ACHN (cell line): Measurements from ENCODE around the gene LARP4.
"Not testable (repeated sequence)": the region's sequence is repeated elsewhere in the genome, so short reads cannot be mapped to it uniquely, and the experiment has no call there.

Experiments
- DNase-seq: peaks from one replicate; pipeline ENCODE4 v3.0.0-alpha.2; 2015
- in situ Hi-C: cut with HindIII; loops from 2 replicates; pipeline ENCODE4 v1.10.0; 2017; ENCODE audit warnings: low sequenced_read_pairs, low pct_ligation_motif_present, low pct_unique_long_range_greater_than_20kb

LARP4 gene

DNA sequence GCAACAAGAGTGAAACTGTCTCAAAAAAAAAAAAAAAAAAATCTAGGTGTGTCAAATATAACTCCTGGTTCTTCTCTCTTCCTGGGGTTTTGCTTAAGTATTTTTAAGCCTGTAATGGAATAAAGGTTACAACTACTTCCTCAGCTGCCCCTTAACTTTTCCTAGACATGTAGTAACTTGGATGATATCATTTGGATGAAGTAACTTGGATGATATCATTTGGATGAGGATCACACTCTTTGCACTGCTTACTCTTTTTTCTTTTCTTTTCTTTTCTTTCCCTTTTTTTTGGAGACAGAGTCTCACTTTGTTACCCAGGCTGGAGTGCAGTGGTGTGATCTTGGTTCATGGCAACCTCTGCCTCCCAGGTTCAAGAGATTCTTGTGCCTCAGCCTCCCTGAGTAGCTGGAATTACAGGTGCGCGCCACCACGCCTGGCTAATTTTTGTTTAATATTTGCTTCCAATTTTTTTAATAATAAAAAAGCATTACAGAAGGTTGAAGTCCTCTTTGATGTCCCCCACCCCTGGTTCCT lies 3.5 kb upstream of the LARP4 start:
- in situ Hi-C loops: no loop called here
- DNase-seq: no peak

DNA sequence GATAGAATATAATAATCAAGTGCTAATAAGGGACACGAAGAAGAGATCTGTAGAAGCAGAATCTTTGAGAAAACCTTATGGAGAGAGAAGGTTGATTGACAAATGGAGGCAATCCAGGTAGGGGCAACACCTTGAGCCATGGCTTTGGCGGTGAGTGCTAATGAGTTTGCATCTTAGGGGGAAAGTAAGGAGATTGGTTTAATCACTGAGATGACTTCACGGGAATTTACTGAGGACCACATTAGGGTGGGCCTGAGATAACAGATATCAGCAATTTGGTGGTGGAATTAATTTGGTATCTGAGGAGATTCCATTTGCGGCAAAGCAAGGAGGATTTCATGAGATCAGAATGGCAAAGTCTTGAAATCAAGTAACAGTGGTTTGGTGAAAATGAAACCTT lies 1.8 kb upstream of the LARP4 start:
- no peak for DNase-seq
- in situ Hi-C loops: no loop called here

DNA sequence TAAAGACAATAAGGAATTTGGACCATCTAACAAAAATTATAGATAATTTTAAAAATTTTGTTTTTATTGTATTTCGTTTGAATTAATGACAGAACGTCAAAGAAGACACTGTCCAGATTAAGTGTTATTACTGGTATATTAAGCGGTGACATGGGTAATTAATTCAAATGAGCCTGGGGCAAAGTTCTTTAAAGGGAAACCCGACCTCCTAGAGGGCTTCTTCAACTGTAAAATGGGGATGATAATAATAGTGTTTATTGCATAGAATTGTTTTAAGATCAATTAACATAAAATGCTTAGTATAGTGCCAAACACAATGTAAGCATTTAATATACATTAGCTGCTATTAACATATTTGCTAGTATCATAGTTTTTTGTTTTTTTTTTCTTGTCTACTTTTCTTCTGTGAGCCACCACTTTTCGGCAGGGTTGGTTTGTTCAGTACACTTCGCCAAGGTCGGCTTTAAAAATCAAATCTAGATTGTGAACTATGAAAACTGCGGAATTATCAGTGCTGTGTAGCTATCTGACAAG lies 514 bp upstream of the LARP4 start:
- in situ Hi-C loops: no loop called here
- DNase-seq: no peak

DNA sequence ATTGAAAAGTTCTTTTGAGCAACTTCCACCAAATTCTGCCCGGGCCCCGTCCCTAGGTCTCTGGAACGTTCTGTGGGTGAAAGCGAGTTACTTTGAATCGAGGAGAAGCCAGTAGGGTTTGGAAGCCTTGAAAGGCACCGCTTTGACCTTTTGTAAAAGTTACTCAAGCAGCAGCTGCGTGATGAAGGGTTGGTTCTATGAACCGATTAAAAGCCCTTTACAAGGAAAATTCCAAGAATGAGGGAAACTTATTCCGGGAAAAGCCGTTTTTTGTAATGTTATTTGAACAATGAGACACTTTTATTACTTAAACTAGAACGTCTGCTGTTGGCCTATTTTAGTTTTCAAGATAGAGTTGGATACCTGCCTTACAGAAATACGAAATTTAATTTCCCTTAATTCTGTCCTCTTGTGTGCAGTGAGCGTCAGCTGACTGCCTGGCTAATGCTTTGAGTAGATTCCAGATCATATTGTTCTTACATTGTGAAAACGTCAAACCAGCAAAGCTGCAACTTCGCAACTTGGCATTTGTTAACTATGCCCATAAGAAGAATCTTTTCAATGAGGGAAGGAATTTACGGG lies 906 bp downstream of the LARP4 start:
- in situ Hi-C loops: no loop called here
- peak; percentile 54 for DNase-seq

DNA sequence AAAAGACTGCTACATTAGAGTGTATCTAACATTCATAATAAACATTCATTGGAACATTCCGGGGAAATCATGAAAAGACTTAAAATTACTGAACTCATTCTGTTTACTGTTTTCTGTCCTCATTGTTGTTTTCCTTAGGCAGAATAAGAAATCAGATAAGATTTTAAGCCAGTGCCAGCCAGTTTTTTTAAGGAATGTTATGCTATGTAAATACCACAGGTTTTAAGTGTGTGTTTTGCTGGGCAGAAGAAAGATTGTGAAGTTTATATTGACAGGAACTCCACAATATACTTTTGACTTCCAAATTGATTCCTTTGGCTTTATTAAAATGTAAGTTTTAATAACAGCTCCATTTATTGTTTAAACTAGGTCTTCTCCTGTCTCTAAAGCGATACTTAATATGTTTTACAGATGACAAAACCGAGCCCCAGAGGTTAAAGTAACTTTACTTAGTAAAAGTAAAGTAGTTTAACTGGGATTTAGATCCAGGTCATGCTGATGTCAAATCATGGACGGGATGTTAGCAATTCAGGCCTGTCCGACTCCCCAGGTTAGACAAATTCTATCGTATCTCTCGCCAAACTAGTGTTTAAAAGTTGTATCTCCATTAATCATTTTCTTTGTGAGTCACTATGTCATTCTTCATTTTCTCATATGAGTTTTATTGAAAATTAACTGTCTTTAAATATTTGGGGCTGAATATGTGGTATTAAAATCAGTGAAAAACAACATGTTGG lies 1.7 kb downstream of the LARP4 start:
- in situ Hi-C loops: no loop called here

DNA sequence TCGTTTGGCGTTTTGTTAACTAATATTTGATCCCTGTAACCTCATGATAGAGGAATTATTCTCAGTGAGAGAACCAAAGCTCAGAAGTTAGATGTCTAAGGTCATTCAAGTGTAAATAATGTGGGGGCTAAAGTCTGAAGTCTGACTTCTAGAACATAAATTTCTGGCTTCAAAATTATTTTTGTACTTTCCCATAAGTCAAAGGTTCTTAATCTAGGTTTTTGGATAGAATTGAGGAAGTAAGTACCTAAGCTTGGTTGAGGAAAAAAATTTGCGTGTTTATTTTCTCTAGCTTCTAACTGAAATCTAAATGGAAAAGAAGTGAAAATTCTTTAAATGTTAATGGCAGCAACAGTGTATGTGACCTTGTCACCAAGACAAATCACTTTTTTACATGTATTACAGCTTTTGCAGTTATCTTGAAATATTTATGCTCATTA lies 2.3 kb downstream of the LARP4 start:
- no peak for DNase-seq
- in situ Hi-C loops: no loop called here

More for the DNA sequence above, 1.7 kb downstream of the LARP4 start:
- peak; percentile 37 for DNase-seq

DNA sequence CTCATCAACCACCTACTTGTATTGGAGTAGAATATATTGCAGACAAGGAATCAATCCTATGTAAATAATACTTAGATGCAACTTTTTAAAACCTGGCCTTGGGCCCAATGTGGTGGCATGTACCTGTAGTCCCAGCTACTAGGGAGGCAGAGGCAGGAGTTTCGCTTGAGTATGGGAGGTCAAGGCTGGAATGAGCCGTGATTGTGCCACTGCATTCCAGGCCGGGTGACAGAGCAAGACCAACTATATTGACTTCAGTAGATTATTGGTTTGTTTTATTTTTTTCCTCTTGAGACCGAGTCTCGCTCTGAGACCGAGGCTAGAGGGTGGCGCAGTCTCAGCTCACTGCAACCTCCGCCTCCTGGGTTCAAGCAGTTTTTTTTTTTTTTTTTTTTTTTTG lies 3.6 kb downstream of the LARP4 start:
- no peak for DNase-seq
- in situ Hi-C loops: no loop called here

DNA sequence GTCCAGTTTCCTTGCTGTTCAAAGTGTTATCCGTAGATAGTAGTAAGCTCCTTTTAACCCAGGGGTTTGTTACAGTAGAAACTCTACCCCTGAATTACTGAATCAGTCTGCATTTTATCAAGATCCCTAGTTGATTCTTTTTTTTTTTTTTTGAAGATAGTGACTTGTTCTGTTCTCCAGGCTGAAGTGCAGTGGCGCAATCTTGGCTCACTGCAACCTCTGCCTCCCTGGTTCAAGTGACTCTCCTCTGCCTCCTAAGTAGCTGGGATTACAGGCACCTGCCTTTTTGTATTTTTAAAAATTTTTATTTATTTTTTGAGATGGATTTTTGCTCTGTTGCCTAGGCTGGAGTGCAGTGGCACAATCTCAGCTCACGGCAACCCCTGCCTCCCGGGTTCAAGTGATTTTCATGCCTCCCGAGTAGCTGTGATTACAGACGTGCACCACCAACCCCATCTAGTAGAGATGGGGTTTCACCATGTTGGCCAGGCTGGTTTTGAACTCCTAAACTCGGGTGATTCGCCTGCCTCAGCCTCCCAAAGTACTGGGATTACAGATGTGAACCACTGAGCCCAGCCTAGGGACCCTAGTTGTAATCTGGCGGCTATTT lies 10.5 kb downstream of the LARP4 start:
- in situ Hi-C loops: no loop called here
- no peak for DNase-seq

DNA sequence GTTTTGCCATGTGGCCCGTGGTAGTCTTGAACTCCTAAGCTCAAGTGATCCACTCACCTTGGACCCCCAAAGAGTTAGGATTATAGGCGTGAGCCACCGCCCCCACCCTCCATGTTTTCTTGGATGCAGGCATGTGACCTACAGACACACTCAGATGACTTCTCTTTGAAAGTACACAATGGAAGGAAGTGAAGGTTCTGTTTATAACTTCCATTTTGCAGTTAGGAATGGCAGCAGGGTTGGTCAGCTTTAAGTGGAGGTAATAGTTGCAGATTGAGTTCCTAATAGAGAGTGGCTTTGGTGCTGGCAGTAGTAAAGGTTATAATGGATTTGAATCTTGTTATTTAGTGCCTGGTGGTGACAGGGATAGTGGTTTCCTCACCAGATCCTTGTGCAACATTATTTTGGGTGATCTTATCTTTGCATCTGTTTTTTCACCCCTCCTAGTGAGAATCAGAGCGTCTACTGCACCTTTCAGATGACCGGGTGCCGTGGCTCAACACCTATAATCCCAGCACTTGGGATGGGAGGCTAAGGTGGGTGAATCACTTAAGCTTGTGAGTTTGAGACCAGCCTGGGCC lies 15.3 kb downstream of the LARP4 start:
- no peak for DNase-seq
- in situ Hi-C loops: no loop called here

DNA sequence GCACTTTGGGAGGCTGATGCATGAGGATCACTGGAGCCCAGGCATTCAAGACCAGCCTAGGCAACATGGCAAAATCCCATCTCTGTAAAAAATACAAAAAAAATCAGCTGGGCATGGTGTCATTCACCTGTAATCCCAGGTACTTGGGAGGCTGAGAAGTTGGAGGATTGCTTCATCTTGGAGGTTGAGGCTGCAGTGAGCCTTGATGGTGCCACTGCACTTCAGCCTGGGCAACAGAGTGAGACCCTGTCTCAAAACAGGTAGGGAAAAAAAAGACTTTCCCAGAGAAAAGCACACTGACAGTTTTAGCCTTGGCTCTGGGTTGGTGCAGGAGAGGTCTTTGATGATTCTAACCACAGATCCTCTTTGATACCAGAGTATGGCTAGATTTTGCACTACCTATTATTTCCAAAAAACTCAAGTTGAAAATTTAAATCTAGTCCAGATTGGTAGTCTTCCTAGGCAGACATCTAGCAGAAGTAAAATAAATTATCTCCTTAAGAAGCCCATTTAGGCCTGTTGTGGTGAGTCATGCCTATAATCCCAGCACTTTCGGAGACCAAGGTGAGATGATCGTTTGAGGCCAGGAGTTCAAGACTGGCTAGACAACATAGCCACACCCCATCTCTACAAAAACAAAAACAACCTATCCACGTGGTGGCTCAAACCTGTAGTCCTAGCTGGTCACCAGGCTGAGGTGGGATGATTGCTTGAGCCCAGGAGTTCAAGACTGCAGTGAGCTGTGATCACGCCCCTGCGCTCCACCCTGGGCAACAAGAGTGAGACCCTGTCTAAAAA lies 18.6 kb downstream of the LARP4 start:
- in situ Hi-C loops: no loop called here
- no peak for DNase-seq

DNA sequence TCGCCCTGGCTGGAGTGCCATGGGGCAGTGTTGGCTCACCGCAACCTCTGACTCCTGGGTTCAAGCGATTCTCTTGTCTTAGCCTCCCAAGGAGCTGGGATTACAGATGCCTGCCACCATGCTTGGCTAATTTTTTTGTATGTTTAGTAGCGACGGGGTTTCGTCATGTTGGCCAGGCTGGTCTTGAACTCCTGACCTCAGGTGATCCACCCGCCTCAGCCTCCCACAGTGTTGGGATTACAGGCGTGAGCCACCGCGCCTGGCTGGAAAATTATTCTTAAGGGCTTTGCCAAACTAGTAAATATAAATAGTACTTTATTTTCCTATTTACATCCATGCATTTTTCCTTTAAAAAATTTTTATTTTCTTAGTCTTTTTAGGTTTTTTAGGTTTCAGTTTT lies 22.2 kb downstream of the LARP4 start:
- DNase-seq, in situ Hi-C loops: not testable (repeated sequence)

DNA sequence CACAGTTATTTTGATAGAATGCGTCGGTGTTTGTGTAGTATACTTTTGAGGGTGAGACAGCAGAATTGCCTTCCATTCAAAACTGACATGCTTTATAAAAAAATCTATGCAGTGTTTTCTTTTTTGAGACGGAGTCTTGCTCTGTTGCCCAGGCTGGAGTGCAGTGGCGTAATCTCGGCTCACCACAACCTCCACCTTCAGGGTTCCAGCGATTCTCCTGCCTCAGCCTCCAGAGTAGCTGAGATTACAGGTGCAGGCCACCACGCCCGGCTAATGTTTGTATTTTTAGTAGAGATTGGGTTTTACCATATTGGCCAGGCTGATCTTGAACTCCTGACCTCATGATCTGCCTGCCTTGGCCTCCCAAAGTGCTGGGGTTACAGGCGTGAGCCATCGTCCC lies 22.7 kb downstream of the LARP4 start:
- DNase-seq, in situ Hi-C loops: not testable (repeated sequence)

DNA sequence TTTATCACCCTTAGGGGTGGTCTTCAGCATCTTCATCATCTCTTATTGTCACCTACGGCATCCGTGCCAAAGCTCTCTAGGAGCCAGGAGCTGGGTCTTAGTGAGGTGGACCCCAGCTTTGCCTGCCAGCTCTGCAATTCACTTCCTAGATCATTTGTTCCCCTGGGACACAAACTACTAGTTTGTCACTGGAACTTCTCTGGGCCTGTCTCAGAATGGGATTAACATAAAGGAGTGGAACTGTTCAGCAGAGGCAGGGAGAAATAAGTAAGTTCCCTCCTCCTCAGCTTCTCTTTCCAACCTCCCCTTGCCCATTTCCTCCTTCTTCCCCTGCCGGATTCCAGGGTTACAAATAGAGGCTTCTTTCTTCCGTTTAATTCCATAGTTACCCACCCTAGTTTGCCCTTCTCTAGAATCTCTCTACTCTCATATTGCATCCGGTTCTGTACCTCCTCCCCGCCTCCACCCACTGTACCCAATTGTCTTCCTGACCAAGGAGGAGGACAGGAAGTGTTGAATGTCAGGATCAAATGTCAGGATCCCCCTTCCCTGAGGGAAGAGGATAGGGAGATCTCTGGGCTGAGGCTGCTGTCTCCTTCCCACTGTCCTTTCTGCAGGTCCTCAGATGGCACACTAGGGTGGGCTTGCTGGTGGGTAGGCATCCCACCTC lies 25.0 kb downstream of the LARP4 start:
- in situ Hi-C loops: no loop called here
- DNase-seq: no peak

DNA sequence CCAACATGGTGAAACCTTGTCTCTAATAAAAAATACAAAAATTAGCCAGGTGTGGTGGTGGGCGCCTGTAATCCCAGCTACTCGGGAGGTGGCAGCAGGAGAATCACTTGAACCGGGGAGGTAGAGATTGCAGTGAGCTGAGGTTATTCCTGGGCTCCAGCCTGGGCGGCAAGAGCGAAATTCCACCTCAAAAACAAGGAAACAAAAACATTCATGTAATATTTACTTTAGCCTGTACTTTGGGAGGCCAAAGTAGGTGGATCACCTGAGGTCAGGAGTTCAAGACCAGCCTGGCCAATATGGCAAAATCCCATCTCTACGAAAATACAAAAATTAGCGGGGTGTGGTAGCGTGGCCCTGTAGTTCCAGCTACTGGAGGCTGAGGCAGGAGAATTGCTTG lies 31.0 kb downstream of the LARP4 start:
- DNase-seq, in situ Hi-C loops: not testable (repeated sequence)

DNA sequence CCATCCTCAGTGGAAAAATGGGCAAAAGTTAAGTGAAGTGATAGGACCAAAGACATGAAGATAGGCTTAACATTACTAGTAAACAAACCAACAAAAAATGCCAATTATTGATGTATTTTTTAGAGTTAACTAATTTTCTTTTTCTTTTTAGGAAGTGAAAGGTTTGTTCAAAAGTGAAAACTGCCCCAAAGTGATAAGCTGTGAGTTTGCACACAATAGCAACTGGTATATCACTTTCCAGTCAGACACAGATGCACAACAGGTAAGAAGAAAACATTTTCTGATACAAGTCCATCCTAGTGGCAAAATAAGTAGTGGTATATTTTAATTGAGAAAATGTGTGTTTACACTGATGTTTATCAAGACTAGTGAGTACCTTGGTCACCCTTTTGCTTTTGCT lies 39.6 kb downstream of the LARP4 start:
- in situ Hi-C loops: no loop called here
- DNase-seq: no peak

DNA sequence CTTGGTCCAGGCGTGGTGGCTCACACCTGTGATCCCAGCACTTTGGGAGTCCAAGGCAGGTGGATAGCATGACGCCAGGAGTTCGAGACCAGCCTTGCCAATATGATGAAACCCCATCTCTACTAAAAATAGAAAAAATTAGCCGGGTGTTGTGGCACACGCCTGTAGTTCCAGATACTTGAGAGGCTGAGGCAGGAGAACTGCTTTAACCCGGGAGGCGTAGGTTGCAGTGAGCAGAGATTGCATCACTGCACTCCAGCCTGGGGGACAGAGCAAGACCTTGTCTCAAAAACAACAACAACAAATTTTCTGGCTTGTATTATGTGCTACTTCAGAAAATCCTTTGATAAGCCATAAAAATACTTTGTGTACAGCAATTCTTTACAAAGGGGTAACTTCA lies 41.1 kb downstream of the LARP4 start:
- in situ Hi-C loops: no loop called here
- DNase-seq: no peak

DNA sequence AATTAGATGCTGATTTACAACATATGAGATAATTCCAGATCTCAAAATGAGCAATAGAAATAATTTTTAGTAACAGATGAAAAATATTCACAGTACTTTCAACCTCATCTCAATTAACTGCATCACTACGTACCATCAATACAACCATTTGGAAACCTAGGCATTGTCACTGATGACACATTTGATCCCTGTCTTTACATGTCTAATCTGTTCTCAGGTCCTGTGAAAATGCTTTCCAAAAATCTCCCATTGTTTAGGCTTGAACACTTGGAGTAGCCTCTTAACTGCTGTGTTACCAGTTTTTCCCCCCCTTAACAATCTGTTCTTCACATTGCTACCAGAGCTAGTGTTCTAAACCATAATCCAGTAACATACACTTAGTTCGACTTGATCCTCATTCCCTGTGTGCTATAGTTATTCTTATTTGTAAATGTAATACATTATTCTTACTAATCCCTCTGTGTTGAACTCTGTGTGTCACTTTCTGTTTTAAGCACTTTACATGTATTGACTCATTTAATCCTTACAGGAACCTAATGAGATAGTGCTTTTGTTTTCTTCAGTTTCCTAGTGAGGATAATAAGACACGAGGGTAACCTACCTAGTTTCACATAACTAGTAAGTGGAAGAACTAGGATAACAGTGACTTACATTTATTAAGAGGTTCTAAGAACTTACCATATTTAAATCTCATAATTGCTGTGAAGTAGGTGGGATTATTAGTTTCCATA lies 41.7 kb downstream of the LARP4 start:
- in situ Hi-C loops: no loop called here

More for the DNA sequence above, 41.7 kb downstream of the LARP4 start:
- DNase-seq: no peak
